DMS 273 treated with DMSO at 0.1 percent for 48 hours (cell line): ENCODE results near the gene CD163.
"Not testable (repeated sequence)": the region's sequence is repeated elsewhere in the genome, so short reads cannot be mapped to it uniquely, and the experiment has no call there.

Source experiments
- DNase-seq: peaks from one replicate; lab custom pipeline; 2025; lab: John Stamatoyannopoulos, UW

Gene CD163

DNA sequence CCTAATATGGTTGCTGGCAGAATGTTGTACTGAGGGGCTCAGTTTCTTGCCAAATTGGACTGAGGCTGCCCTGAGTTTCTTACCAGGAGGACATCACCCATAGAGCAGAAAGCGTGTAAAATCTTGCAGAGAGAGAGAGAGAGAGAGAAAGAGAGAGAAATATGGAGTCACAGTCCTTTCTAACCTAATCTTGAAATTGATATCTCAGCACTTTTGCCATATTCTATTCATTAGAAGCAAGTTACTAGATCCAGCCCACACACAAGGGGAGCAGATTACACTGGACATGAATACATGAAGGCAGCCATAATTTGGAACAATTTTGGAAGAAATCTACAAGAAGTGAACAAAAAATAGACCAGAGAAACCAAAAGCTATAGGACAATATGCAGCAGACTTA lies 55.5 kb downstream of the CD163 start:
- no peak for DNase-seq

DNA sequence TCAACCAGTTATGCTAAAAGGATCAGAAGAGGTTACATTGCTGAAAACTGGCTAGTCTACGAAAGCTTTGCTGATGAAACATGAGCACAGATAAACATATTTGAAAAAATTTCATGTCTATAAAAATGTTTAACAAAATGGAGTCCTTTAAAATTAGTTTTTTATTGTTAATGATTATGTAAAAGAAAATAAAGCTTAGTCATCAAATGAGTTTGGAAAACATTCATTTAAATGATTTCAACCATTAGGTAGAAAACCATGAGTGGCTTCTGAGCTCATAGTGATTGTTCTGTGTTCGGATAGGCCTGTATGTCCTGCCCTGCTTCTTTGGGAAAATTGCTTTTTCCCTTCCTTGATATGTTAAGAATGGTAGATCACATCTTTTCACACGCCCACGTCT lies 59.0 kb downstream of the CD163 start:
- no peak for DNase-seq

GRCh38 chr12:7444076-7444475 lies 59.5 kb downstream of the CD163 start, which contains the start of gene CD163L1:
Gene CD163L1 (minus strand): TSS chr12:7444153. CDS start chr12:7444127, 26 bp downstream.
- DNase-seq = no peak

GRCh38 chr12:7441216-7441615 lies 62.4 kb downstream of the CD163 start:
- DNase-seq = no peak

DNA sequence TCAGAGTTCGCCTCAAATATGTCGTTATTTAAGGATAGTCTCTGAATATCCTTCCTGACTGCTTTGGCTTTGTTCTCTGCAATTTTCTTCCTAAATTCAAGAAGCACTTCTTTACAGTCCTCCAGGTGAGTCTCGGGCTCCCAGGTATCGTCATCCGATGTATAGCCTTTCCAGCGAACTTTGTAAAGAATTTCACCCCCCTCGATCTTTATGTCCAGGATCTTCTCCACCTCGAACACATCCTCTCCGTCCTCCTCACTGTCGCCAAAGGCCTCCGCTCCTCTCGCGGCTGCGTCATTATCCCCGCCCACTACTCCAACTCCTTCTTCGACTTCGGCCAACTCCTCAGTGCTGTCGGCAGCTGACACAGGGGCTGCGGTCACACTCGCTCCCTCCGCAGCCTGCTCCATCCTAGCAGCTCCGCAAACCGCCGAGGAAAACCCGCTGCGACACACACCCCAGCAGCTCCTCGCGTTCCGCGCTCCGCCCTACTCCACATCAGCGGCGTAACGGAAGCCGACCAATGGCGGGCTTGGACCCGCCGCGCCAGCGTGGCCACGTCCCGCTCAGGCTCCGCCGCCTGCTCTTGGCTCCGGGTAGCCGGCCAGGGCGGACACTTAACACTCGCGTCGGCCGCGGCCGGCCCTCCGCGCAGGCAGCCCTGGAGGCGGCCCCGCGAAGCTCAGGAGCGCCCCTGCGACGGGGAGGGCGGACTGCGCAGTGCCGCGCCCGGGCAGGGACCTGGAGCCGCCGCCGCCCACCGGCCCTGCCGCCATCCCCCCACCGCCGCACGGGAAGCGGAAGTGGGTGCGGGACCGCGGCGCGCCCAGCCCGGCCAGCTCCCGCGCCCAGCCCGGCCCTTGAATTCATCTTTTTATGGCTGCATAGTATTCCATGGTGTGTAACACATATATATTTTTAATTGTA lies 63.7 kb downstream of the CD163 start:
- DNase-seq = no peak

- not testable (repeated sequence) for DNase-seq
Observed at GRCh38 chr12:7438291-7438995, 65.1 kb downstream of the CD163 start.

DNA sequence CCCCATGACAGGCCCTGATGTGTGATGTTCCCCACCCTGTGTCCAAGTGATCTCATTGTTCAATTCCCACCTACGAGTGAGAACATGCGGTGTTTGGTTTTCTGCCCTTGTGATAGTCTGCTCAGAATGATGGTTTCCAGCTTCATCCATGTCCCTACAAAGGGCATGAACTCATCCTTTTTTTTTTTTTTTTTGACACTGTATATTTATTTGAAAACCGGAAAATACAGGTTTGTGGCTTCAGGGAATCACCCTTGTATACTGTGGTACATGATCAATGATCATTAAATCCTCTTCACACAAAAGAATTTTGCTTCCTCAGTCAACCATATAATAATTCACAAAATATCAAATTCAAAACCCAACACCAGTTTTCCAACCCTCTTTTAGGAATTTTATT lies 66.1 kb downstream of the CD163 start:
- not testable (repeated sequence) for DNase-seq

DNA sequence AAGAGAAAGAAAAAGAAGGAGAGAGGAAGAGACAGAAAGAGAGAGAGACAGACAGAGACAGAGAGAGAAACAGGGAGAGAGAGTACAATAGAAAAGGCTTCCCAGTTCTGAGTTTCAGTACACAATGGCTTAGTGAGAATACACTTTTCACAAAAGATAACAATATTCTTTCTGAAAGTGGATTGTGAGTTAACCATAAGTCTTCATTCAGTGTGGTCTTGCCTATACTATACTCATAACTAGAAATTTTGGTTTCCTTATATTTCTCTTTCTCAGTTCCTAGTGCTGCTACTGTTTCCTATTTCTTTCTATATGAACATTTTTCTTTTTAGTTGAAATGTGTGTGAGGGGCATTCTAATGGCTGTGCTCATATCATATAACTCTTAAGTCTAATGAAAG lies 68.9 kb downstream of the CD163 start:
- DNase-seq = no peak

DNA sequence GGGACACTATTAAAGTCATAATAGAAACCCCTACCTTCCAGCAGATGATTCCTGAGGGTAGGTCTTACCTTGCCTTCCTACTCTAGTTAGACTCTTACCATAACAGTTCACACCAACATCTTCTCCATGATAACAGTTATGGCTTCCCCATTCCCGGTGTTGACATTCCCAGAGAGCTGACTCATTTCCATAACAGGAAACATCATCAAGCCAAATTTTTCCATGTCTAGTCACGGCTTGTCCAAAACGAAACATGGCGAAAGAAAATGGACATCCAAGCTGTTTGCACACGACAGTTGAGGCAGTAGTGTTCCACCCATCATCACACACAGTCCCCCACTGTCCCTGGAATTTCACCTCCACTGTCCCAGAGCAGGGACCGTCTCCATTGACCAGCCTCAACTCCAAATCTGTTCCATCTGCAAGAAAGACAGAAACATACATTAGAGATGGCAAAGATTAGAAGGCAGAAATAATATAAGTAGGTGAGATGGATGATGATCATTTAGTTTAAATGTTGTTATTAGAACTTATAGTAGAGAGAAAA lies 70.2 kb downstream of the CD163 start:
- DNase-seq = no peak

DNA sequence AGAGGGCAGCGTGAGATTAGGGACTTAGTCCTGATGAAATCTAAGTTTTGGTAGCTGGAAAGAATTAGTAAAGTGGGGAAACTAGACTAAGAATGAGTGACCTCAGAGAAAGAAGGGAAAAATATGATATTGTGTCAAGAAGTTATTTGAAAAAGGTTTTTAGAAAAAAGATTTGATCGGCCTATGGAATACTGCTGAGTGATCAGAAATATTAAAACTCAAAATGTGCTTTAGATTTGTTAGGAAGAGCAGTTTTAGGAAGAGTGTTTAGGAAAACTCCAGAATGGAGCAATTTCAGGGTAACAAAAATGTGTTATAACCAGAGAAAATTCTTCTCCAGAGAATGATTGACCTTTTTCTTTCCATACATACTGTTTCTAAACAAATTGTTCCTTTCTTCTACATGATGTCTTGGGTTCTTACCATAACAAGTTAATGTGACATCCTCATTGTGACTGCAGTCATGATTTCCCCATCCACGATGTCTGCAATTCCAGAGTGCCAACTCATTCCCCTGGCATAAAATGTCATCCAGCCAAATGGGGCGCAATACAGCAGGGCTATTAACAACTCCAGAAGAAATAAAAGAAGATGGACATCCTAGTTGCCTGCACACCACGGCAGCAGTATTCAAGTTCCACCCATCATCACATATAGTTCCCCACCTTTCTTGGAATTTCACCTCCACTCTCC lies 71.4 kb downstream of the CD163 start:
- DNase-seq = no peak
